Liver (tissue), 3 donors: ENCODE data around the gene CD59.
A peak's percentile ranks its signal among the peaks of the same experiment; 100 is the strongest.

Experiments used
- CTCF ChIP-seq: fragments of 150-350 bp; IDR thresholded peaks from 2 replicates; pipeline ENCODE4 v1.5.1; 2017; ENCODE audit warnings: improper control_type of control experiment, low read depth, low read length; ENCODE audit not compliant: missing input control
- EGR1 ChIP-seq, 2 donors: IDR thresholded peaks; 2 replicates each; pipeline ENCODE4 v1.6.1; 2016 to 2018; ENCODE audit warnings: antibody characterized with exemption in 2 of 2, low read depth in 2 of 2
- FOXA2 ChIP-seq: IDR thresholded peaks from 2 replicates; pipeline ENCODE4 v1.6.1; 2016; ENCODE audit warnings: antibody characterized with exemption
- GABPA ChIP-seq, 2 donors: IDR thresholded peaks in 1 of 2; conservative IDR thresholded peaks in 1 of 2; 2 replicates each; pipeline ENCODE4 v1.6.1; 2016; ENCODE audit warnings: antibody characterized with exemption in 2 of 2, mild to moderate bottlenecking in 1 of 2, moderate library complexity in 1 of 2
- HNF4G ChIP-seq: IDR thresholded peaks from 2 replicates; pipeline ENCODE4 v1.6.1; 2016; ENCODE audit warnings: antibody characterized with exemption
- JUND ChIP-seq, 2 donors: IDR thresholded peaks; 2 replicates each; pipeline ENCODE4 v1.6.1; 2016; ENCODE audit warnings: antibody characterized with exemption in 2 of 2
- NR2F2 ChIP-seq: IDR thresholded peaks from 2 replicates; pipeline ENCODE4 v1.6.1; 2016; ENCODE audit warnings: antibody characterized with exemption
- RAD21 ChIP-seq, 2 donors: IDR thresholded peaks; 2 replicates each; pipeline ENCODE4 v1.6.1; 2016; ENCODE audit warnings: antibody characterized with exemption in 2 of 2, mild to moderate bottlenecking in 2 of 2
- SP1 ChIP-seq: IDR thresholded peaks from 2 replicates; pipeline ENCODE4 v1.6.1; 2018; ENCODE audit warnings: antibody characterized with exemption, mild to moderate bottlenecking
- TAF1 ChIP-seq: conservative IDR thresholded peaks from 2 replicates; pipeline ENCODE4 v1.6.1; 2016; ENCODE audit warnings: antibody characterized with exemption, mild to moderate bottlenecking
- ZBTB33 ChIP-seq: IDR thresholded peaks from 2 replicates; pipeline ENCODE4 v1.6.1; 2016; ENCODE audit warnings: antibody characterized with exemption
- TF ChIP-seq, protein P1 (sequence below): IDR thresholded peaks from 2 replicates; pipeline ENCODE4 v1.6.1; 2016; ENCODE audit warnings: antibody characterized with exemption
- TF ChIP-seq, protein P2 (sequence below): IDR thresholded peaks from 2 replicates; pipeline ENCODE4 v1.6.1; 2016; ENCODE audit warnings: antibody characterized with exemption, mild to moderate bottlenecking
- donor health status: healthy.
- donor health status: healthy.

- TF ChIP-seq CTCF (no peak), EGR1 (IDR thresholded peaks at IDR 0.05; ENCODE audit: low read depth in 2 of 2) (peak in 1 of 2 donors; percentile 19), TAF1 (no peak), ZBTB33 (no peak), NR2F2 (no peak), FOXA2 (peak; percentile 5), SP1 (no peak), GABPA (IDR thresholded peaks at IDR 0.05 in 1 of 2, conservative IDR thresholded peaks at IDR 0.05 in 1 of 2) (no peak), HNF4G (no peak), RAD21 (IDR thresholded peaks at IDR 0.05) (peak in 1 of 2 donors; percentile 25), JUND (IDR thresholded peaks at IDR 0.05) (peak in 1 of 2 donors; percentile 31)
- TF ChIP-seq, protein P1, sequence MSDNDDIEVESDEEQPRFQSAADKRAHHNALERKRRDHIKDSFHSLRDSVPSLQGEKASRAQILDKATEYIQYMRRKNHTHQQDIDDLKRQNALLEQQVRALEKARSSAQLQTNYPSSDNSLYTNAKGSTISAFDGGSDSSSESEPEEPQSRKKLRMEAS, result peak; percentile 50
- TF ChIP-seq, protein P2, sequence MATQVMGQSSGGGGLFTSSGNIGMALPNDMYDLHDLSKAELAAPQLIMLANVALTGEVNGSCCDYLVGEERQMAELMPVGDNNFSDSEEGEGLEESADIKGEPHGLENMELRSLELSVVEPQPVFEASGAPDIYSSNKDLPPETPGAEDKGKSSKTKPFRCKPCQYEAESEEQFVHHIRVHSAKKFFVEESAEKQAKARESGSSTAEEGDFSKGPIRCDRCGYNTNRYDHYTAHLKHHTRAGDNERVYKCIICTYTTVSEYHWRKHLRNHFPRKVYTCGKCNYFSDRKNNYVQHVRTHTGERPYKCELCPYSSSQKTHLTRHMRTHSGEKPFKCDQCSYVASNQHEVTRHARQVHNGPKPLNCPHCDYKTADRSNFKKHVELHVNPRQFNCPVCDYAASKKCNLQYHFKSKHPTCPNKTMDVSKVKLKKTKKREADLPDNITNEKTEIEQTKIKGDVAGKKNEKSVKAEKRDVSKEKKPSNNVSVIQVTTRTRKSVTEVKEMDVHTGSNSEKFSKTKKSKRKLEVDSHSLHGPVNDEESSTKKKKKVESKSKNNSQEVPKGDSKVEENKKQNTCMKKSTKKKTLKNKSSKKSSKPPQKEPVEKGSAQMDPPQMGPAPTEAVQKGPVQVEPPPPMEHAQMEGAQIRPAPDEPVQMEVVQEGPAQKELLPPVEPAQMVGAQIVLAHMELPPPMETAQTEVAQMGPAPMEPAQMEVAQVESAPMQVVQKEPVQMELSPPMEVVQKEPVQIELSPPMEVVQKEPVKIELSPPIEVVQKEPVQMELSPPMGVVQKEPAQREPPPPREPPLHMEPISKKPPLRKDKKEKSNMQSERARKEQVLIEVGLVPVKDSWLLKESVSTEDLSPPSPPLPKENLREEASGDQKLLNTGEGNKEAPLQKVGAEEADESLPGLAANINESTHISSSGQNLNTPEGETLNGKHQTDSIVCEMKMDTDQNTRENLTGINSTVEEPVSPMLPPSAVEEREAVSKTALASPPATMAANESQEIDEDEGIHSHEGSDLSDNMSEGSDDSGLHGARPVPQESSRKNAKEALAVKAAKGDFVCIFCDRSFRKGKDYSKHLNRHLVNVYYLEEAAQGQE, result no peak
Observed at GRCh38 chr11:33691066-33691864, 45.0 kb downstream of the CD59 start.
